Kidney (tissue), 14 donors: Measurements from ENCODE around the gene TXNDC11. TPM values are rescaled to one million over a fixed set of nuclear protein-coding genes. Genes with fewer than 3 reads are reported as not detected.

Experiments used
- DNase-seq, 5 donors: peaks; one replicate each; pipeline ENCODE4 v3.0.0-alpha.2; 2013 to 2020
- FAIRE-seq: peaks from 2 replicates; lab custom pipeline; 2012; peaks lifted over from hg19 to GRCh38; lab: Jason Lieb, UNC
- H3K27ac ChIP-seq, 2 donors: one replicate each; pipeline ENCODE4 v1.7.0; 2013; ENCODE audit warnings: low read depth in 2 of 2, low read length in 2 of 2, inconsistent platforms in 1 of 2
- H3K27me3 ChIP-seq: one replicate; pipeline ENCODE4 v1.7.1; 2013; ENCODE audit warnings: low read length, inconsistent platforms; ENCODE audit not compliant: control insufficient read depth, insufficient read depth
- H3K36me3 ChIP-seq, 3 donors: one replicate each; pipeline versions ENCODE4 v1.7.0 to v1.7.1; 2013; ENCODE audit warnings: low read length in 3 of 3, control low read depth in 1 of 3, inconsistent platforms in 1 of 3; ENCODE audit not compliant: insufficient read depth in 3 of 3, control insufficient read depth in 2 of 3
- H3K4me1 ChIP-seq, 3 donors: one replicate each; pipeline versions ENCODE4 v1.7.0 to v1.7.1; 2013; ENCODE audit warnings: low read length in 3 of 3, inconsistent platforms in 1 of 3, low read depth in 1 of 3; ENCODE audit not compliant: control insufficient read depth in 2 of 3, insufficient read depth in 2 of 3
- H3K4me3 ChIP-seq, 3 donors: one replicate each; pipeline versions ENCODE4 v1.7.0 to v1.8.1; 2013; ENCODE audit warnings: low read length in 3 of 3, control low read depth in 1 of 3, inconsistent platforms in 1 of 3
- H3K9ac ChIP-seq, 3 donors: one replicate each; pipeline versions ENCODE4 v1.7.0 to v1.7.1; 2013; ENCODE audit warnings: low read length in 3 of 3, control low read depth in 1 of 3, inconsistent platforms in 1 of 3
- H3K9me3 ChIP-seq, 3 donors: one replicate each; pipeline versions ENCODE4 v1.7.0 to v1.7.1; 2013; ENCODE audit warnings: low read length in 3 of 3, control low read depth in 1 of 3, inconsistent platforms in 1 of 3; ENCODE audit not compliant: control insufficient read depth in 2 of 3, insufficient read depth in 1 of 3
- intact Hi-C: fragments of 100-400 bp; cut with DNase I; formaldehyde crosslinking; loops from one replicate; pipeline ENCODE4 v1.11.1; 2022
- polyA plus RNA-seq: library from polyadenylated mRNA; stranded (reverse); fragments of 350-450 nt; fragmentation: Illumina TruSeq; extraction: RNeasy Lipid Tissue Mini Kit (QIAGEN cat#74804); gene quantifications from one replicate; pipeline ENCODE4 v1.2.3, GENCODE V29; 2014; ENCODE audit warnings: low read depth, low replicate concordance; ENCODE audit not compliant: insufficient read depth
- total RNA-seq: library from RNA; stranded (reverse); fragmentation: NEBNext Ultra II Directional; extraction: Animal tissue kit (Norgen Biotek cat#: 25700); gene quantifications from one replicate; pipeline ENCODE4 v1.2.1, GENCODE V29; 2021
- TF ChIP-seq, protein P1 (sequence below): IDR thresholded peaks from 3 replicates; pipeline ENCODE4 v1.5.1; 2012; ENCODE audit warnings: mild to moderate bottlenecking, moderate library complexity, borderline replicate concordance; ENCODE audit not compliant: insufficient read depth; ENCODE audit errors: extremely low read depth
- donor health status: control.
- donor health status: control.
- donor health status: control.
- donor health status: control.
- donor health status: control.
- donor health status: DM: yes; HTN: yes; CAD: no.
- donor health status: Normal renal cell carcinoma (clear cell type).

Gene TXNDC11
- total and polyA plus RNA-seq, 2 donors from 2014 or later: 60.8 to 70.9 TPM

DNA sequence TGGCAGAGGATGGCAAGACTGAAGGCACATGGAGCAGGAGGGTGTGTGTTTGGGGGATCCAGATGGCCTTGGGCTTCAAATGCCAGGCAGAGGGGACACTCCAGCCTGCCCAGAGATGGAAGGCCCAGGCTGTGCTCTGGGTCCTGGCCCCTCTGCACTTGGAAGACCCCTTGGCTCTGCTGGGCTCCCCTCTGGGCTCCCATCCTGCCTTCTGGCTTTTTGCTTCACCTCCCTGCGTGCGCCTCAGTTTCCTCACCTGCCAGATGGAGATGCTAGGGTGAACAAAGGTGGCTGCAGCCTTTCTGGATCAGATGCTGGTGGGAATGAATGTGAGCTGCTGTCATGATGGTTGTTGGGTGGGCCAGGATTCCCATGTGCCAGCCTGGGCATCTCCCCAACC, 71.4 kb downstream of the TXNDC11 start:
- no peaks in the 10 kb centered on the region for H3K9me3 ChIP-seq
- H3K4me3 ChIP-seq: no peak overlapping the region
- intact Hi-C loops: no loop called here
- H3K9ac ChIP-seq: no peak overlapping the region
- H3K27ac ChIP-seq: no peak overlapping the region
- peaks cover 0 to under 1% (median 0%) of the 10 kb centered on the region in 3 donors for H3K36me3 ChIP-seq
- DNase-seq (no peak), FAIRE-seq (no peak)
- no peaks in the 10 kb centered on the region for H3K27me3 ChIP-seq
- peaks cover 0 to 47% (median 5%) of the 10 kb centered on the region in 3 donors for H3K4me1 ChIP-seq
- TF ChIP-seq, protein P1, sequence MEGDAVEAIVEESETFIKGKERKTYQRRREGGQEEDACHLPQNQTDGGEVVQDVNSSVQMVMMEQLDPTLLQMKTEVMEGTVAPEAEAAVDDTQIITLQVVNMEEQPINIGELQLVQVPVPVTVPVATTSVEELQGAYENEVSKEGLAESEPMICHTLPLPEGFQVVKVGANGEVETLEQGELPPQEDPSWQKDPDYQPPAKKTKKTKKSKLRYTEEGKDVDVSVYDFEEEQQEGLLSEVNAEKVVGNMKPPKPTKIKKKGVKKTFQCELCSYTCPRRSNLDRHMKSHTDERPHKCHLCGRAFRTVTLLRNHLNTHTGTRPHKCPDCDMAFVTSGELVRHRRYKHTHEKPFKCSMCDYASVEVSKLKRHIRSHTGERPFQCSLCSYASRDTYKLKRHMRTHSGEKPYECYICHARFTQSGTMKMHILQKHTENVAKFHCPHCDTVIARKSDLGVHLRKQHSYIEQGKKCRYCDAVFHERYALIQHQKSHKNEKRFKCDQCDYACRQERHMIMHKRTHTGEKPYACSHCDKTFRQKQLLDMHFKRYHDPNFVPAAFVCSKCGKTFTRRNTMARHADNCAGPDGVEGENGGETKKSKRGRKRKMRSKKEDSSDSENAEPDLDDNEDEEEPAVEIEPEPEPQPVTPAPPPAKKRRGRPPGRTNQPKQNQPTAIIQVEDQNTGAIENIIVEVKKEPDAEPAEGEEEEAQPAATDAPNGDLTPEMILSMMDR: no peak

DNA sequence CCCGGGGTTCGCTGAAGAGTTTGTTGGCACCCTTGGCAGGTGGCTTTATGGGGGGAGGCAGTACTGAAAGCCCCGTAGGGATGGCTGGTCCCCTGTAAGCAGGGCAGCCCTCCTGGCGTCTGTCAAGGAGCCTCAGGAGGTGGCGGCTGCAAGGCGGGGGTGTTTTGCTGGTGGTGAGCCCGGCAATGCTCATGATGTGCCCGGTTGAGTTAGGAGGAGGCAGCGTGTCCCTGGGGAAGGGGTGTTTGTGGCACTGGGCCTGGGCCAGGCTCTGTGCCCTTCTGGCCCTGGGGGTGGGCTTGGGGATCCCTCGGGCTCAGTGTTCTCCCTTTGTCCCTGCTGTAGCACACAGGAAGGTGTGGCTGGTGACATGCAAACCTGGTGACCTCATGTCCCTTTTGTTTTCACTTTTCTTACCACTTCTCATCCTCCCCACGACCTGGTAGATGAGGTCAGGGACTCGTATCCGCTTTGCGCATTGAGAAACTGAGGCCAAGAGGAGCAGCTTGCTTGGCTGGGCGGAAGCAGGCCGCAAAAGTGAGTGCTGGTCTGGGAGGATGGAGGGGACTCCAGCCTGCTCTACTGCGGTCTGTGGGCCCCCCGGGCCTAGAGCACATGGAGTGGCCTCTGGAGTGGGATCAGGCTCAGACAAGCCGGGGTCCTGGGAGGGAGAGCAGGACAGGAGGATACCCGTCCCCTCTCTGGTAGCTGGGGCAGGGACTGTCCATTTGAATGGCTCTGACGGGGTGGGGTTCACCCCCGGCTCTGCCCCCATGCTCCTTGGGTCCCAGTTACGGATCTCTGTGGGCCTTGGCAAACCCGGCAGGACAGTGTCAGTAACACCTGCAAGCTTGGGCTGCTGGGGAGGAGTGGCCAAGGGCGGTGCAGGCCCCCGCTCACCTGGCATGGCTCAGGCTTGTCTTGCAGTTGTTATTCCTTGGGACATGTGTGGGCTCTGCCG, 72.2 kb downstream of the TXNDC11 start:
- H3K27me3 ChIP-seq: no peaks in the 10 kb centered on the region
- intact Hi-C loops: no loop called here
- TF ChIP-seq, protein P1: no peak
- H3K4me1 ChIP-seq: peaks cover 0 to 42% (median 5%) of the 10 kb centered on the region in 3 donors
- FAIRE-seq (no peak), DNase-seq (peak in 1 of 5 donors; percentile 76)
- H3K9ac ChIP-seq: peak overlapping the region in 1 of 3 donors; percentile 37
- no peaks in the 10 kb centered on the region for H3K9me3 ChIP-seq
- H3K4me3 ChIP-seq: peak overlapping the region in 1 of 3 donors; percentile 59
- H3K27ac ChIP-seq: peak overlapping the region; percentile 71 to 74
- H3K36me3 ChIP-seq: no peaks in the 10 kb centered on the region

DNA sequence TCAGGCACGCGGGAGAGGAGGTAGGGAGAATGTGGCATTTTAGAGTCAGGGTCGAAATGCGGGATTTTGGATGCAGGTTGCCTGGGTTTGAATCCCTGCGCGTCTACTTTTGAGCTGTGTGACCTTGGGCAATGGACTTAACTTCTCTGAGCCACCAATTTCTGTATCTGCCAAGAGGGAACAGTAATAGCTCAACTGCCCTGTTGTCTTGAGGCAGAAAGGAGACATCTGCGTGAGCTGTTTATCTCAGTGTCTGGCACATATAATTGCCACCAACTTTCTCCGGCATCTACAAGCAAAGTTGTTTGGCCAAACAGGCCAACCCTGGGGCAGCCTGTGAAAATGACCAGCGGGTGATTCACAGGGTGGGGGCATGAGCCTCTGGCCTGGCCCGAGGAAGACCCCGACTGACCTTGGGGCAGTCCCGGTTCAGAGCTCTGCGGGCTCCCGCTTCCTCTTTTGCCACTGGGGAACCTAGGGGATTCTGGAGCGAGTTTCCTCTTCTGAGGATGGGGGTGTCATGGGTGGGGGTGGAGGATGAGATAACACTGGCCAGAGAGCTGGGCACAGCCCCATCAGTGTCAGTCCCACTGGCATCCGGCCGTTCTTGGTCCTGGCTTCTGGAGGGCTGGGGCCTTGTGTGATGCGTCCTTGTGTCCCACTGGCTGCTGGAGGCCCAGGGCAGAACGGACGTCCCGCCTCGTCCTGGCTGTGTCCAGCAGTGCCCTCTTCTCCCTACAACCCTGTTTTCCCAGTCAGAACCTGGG, 73.1 kb downstream of the TXNDC11 start:
- DNase-seq (peak in 2 of 5 donors; percentile 26 to 83), FAIRE-seq (no peak)
- intact Hi-C loops: no loop called here
- H3K27me3 ChIP-seq: no peaks in the 10 kb centered on the region
- peak overlapping the region; percentile 71 to 74 for H3K27ac ChIP-seq
- TF ChIP-seq, protein P1: no peak
- H3K9ac ChIP-seq: peak overlapping the region in 2 of 3 donors; percentile 9 to 37
- H3K4me3 ChIP-seq: peak overlapping the region; percentile 47 to 59 (median 59)
- no peaks in the 10 kb centered on the region for H3K36me3 ChIP-seq
- H3K4me1 ChIP-seq: peaks cover 0 to 39% (median under 1%) of the 10 kb centered on the region in 3 donors
- no peaks in the 10 kb centered on the region for H3K9me3 ChIP-seq
